ENCODE measurements around the gene DOCK2. TPM values are rescaled to one million over a fixed set of nuclear protein-coding genes. Genes with fewer than 3 reads are reported as not detected.

Gene DOCK2
- total RNA-seq, 1 experiment from 2014 or later = 4.6 TPM

DNA sequence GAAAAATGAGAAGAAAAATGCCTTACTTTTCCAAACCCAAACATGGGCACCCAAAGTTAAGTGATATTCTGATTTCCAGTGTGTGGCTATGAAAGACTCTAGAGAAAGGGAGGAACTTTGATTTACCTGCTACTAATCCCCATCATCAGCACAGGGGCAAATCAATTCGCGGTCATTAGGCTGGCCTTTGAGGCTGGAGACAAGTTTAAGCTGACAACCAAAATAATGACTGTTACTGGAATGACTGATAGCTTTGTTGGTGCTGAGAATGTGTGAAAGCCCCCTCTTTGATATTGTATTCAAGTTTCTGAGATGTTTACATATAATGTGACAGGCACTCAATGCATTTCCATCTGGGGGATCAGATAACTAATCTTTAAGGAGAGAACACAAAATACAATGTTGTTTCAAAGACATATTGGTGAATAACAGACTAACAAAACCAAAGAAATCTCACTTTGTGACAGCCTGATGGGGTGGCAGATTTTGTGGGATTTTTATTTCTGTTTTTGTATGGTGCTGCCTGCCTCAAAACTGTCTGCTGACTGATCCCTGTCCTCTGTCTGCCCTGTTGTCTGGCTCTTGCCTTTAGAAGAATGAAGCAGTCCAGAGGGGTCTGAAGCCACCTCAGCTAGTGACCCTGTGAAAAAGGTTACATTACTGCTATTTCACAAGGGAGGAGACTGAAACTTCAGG lies 355.9 kb downstream of the DOCK2 start:
- CTCF ChIA-PET = interaction anchor here (2.5 kb wide), 1 partner anchor 12 kb away, joined by 22 read pairs; the partner anchor contains the start of gene INSYN2B
- Mint-ChIP-seq H3K9me3 (no peaks in the 10 kb centered on the region), H3K4me3 (no peak overlapping the region), H3K27ac (no peak overlapping the region), H3K4me1 (0 out of 2 replicates have a peak, but pooled peaks cover 3% of the 10 kb centered on the region), H3K27me3 (ENCODE audit: low read depth) (no peaks in the 10 kb centered on the region), H3K36me3 (no peaks in the 10 kb centered on the region)
- ATAC-seq (no peak), DNase-seq (ENCODE audit: low spot score) (no peak)
- TF ChIP-seq, protein P1, sequence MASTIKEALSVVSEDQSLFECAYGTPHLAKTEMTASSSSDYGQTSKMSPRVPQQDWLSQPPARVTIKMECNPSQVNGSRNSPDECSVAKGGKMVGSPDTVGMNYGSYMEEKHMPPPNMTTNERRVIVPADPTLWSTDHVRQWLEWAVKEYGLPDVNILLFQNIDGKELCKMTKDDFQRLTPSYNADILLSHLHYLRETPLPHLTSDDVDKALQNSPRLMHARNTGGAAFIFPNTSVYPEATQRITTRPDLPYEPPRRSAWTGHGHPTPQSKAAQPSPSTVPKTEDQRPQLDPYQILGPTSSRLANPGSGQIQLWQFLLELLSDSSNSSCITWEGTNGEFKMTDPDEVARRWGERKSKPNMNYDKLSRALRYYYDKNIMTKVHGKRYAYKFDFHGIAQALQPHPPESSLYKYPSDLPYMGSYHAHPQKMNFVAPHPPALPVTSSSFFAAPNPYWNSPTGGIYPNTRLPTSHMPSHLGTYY (CRISPR knock-in tag; IDR thresholded peaks at IDR 0.05) = no peak
- TF ChIP-seq, protein P2, sequence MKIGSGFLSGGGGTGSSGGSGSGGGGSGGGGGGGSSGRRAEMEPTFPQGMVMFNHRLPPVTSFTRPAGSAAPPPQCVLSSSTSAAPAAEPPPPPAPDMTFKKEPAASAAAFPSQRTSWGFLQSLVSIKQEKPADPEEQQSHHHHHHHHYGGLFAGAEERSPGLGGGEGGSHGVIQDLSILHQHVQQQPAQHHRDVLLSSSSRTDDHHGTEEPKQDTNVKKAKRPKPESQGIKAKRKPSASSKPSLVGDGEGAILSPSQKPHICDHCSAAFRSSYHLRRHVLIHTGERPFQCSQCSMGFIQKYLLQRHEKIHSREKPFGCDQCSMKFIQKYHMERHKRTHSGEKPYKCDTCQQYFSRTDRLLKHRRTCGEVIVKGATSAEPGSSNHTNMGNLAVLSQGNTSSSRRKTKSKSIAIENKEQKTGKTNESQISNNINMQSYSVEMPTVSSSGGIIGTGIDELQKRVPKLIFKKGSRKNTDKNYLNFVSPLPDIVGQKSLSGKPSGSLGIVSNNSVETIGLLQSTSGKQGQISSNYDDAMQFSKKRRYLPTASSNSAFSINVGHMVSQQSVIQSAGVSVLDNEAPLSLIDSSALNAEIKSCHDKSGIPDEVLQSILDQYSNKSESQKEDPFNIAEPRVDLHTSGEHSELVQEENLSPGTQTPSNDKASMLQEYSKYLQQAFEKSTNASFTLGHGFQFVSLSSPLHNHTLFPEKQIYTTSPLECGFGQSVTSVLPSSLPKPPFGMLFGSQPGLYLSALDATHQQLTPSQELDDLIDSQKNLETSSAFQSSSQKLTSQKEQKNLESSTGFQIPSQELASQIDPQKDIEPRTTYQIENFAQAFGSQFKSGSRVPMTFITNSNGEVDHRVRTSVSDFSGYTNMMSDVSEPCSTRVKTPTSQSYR (CRISPR knock-in tag; IDR thresholded peaks at IDR 0.05) = no peak
- TF ChIP-seq, protein P3, sequence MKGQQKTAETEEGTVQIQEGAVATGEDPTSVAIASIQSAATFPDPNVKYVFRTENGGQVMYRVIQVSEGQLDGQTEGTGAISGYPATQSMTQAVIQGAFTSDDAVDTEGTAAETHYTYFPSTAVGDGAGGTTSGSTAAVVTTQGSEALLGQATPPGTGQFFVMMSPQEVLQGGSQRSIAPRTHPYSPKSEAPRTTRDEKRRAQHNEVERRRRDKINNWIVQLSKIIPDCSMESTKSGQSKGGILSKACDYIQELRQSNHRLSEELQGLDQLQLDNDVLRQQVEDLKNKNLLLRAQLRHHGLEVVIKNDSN (CRISPR knock-in tag; IDR thresholded peaks at IDR 0.05) = no peak
- TF ChIP-seq, protein P4, sequence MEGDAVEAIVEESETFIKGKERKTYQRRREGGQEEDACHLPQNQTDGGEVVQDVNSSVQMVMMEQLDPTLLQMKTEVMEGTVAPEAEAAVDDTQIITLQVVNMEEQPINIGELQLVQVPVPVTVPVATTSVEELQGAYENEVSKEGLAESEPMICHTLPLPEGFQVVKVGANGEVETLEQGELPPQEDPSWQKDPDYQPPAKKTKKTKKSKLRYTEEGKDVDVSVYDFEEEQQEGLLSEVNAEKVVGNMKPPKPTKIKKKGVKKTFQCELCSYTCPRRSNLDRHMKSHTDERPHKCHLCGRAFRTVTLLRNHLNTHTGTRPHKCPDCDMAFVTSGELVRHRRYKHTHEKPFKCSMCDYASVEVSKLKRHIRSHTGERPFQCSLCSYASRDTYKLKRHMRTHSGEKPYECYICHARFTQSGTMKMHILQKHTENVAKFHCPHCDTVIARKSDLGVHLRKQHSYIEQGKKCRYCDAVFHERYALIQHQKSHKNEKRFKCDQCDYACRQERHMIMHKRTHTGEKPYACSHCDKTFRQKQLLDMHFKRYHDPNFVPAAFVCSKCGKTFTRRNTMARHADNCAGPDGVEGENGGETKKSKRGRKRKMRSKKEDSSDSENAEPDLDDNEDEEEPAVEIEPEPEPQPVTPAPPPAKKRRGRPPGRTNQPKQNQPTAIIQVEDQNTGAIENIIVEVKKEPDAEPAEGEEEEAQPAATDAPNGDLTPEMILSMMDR (IDR thresholded peaks at IDR 0.05) = no peak
- TF ChIP-seq SMAD3 (CRISPR knock-in tag; IDR thresholded peaks at IDR 0.05; ENCODE audit: borderline replicate concordance) (no peak), NFE2L1 (CRISPR knock-in tag; IDR thresholded peaks at IDR 0.05) (no peak), TCF7 (CRISPR knock-in tag; IDR thresholded peaks at IDR 0.05; ENCODE audit: low read depth) (no peak)
- TF ChIP-seq, protein P5, sequence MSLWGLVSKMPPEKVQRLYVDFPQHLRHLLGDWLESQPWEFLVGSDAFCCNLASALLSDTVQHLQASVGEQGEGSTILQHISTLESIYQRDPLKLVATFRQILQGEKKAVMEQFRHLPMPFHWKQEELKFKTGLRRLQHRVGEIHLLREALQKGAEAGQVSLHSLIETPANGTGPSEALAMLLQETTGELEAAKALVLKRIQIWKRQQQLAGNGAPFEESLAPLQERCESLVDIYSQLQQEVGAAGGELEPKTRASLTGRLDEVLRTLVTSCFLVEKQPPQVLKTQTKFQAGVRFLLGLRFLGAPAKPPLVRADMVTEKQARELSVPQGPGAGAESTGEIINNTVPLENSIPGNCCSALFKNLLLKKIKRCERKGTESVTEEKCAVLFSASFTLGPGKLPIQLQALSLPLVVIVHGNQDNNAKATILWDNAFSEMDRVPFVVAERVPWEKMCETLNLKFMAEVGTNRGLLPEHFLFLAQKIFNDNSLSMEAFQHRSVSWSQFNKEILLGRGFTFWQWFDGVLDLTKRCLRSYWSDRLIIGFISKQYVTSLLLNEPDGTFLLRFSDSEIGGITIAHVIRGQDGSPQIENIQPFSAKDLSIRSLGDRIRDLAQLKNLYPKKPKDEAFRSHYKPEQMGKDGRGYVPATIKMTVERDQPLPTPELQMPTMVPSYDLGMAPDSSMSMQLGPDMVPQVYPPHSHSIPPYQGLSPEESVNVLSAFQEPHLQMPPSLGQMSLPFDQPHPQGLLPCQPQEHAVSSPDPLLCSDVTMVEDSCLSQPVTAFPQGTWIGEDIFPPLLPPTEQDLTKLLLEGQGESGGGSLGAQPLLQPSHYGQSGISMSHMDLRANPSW (CRISPR knock-in tag; conservative IDR thresholded peaks at IDR 0.05; ENCODE audit: low read depth) = no peak
- TF ChIP-seq, protein P6, sequence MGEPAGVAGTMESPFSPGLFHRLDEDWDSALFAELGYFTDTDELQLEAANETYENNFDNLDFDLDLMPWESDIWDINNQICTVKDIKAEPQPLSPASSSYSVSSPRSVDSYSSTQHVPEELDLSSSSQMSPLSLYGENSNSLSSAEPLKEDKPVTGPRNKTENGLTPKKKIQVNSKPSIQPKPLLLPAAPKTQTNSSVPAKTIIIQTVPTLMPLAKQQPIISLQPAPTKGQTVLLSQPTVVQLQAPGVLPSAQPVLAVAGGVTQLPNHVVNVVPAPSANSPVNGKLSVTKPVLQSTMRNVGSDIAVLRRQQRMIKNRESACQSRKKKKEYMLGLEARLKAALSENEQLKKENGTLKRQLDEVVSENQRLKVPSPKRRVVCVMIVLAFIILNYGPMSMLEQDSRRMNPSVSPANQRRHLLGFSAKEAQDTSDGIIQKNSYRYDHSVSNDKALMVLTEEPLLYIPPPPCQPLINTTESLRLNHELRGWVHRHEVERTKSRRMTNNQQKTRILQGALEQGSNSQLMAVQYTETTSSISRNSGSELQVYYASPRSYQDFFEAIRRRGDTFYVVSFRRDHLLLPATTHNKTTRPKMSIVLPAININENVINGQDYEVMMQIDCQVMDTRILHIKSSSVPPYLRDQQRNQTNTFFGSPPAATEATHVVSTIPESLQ (CRISPR knock-in tag; IDR thresholded peaks at IDR 0.05) = no peak
- POLR2A ChIA-PET = interaction anchor here (1.1 kb wide), 1 partner anchor 21 kb away, joined by 4 read pairs; no protein-coding TSS in a partner anchor

DNA sequence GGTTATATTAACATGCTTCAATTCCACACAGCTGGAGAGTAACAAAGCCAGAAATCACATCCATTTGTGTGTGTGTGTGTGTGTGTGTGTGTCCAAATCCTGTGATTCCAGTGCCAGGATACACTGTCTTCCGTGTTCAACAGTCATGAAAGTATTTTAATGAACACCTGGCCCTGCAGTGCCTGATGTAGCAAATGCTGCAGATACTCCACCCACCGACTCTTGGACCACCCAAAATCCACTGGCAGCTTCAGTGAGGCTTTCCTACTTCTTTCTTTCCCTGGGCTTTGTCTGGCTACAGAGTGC lies 356.4 kb downstream of the DOCK2 start:
- ChIA-PET CTCF (interaction anchor here (2.5 kb wide), 1 partner anchor 13 kb away, joined by 22 read pairs; the partner anchor contains the start of gene INSYN2B), POLR2A (interaction anchor here (1.1 kb wide), 1 partner anchor 22 kb away, joined by 4 read pairs; no protein-coding TSS in a partner anchor)
- ATAC-seq = no peak
- Mint-ChIP-seq H3K27ac (no peak overlapping the region; the same call in 1 of the 2 replicates), H3K4me1 (0 out of 2 replicates have a peak, but pooled peaks cover 3% of the 10 kb centered on the region), H3K4me3 (no peak overlapping the region), H3K27me3 (ENCODE audit: low read depth) (no peaks in the 10 kb centered on the region), H3K36me3 (no peaks in the 10 kb centered on the region), H3K9me3 (no peaks in the 10 kb centered on the region)
- no peak for DNase-seq (ENCODE audit: low spot score)
- TF ChIP-seq MXD4 (CRISPR knock-in tag; IDR thresholded peaks at IDR 0.05; ENCODE audit: borderline replicate concordance) = no peak
- no peak for TF ChIP-seq HMGA2 (CRISPR knock-in tag; IDR thresholded peaks at IDR 0.05)
- no peak for TF ChIP-seq CBFB (CRISPR knock-in tag; IDR thresholded peaks at IDR 0.05; ENCODE audit: low read depth)
- TF ChIP-seq NR3C1 (CRISPR knock-in tag; conservative IDR thresholded peaks at IDR 0.05; ENCODE audit: low read depth) = no peak
- no peak for TF ChIP-seq FOXJ3 (CRISPR knock-in tag; IDR thresholded peaks at IDR 0.05; ENCODE audit: borderline replicate concordance)
- TF ChIP-seq, protein P7, sequence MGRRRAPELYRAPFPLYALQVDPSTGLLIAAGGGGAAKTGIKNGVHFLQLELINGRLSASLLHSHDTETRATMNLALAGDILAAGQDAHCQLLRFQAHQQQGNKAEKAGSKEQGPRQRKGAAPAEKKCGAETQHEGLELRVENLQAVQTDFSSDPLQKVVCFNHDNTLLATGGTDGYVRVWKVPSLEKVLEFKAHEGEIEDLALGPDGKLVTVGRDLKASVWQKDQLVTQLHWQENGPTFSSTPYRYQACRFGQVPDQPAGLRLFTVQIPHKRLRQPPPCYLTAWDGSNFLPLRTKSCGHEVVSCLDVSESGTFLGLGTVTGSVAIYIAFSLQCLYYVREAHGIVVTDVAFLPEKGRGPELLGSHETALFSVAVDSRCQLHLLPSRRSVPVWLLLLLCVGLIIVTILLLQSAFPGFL (CRISPR knock-in tag; IDR thresholded peaks at IDR 0.05; ENCODE audit: borderline replicate concordance) = no peak
- TF ChIP-seq, protein P8, sequence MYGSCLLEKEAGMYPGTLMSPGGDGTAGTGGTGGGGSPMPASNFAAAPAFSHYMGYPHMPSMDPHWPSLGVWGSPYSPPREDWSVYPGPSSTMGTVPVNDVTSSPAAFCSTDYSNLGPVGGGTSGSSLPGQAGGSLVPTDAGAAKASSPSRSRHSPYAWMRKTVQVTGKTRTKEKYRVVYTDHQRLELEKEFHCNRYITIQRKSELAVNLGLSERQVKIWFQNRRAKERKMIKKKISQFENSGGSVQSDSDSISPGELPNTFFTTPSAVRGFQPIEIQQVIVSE (CRISPR knock-in tag; IDR thresholded peaks at IDR 0.05; ENCODE audit: borderline replicate concordance) = no peak
- TF ChIP-seq ELF4 (CRISPR knock-in tag; IDR thresholded peaks at IDR 0.05; ENCODE audit: low read depth) = no peak
- TF ChIP-seq FOXP1 (CRISPR knock-in tag; IDR thresholded peaks at IDR 0.05; ENCODE audit: borderline replicate concordance) = no peak
- TF ChIP-seq NR1H2 (CRISPR knock-in tag; IDR thresholded peaks at IDR 0.05) = no peak

All from WTC11 (cell line).